Measurements from ENCODE around the gene INTS15. TPM values are rescaled to one million over a fixed set of nuclear protein-coding genes. Genes with fewer than 3 reads are reported as not detected.

Gene INTS15
- total and polyA plus RNA-seq, 2 donors from 2014 or later: 16.9 to 26.7 TPM

GRCh38 chr7:6650086-6650485 is 60.3 kb downstream of the INTS15 start:
- TF ChIP-seq, protein P1, sequence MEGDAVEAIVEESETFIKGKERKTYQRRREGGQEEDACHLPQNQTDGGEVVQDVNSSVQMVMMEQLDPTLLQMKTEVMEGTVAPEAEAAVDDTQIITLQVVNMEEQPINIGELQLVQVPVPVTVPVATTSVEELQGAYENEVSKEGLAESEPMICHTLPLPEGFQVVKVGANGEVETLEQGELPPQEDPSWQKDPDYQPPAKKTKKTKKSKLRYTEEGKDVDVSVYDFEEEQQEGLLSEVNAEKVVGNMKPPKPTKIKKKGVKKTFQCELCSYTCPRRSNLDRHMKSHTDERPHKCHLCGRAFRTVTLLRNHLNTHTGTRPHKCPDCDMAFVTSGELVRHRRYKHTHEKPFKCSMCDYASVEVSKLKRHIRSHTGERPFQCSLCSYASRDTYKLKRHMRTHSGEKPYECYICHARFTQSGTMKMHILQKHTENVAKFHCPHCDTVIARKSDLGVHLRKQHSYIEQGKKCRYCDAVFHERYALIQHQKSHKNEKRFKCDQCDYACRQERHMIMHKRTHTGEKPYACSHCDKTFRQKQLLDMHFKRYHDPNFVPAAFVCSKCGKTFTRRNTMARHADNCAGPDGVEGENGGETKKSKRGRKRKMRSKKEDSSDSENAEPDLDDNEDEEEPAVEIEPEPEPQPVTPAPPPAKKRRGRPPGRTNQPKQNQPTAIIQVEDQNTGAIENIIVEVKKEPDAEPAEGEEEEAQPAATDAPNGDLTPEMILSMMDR (IDR thresholded peaks at IDR 0.05; ENCODE audit: borderline replicate concordance, extremely low read depth, insufficient read depth): no peak
- intact Hi-C loops (cut with DNase I): no loop called here
- Histone ChIP-seq H3K4me1 (ENCODE audit: control insufficient read depth in 2 of 3, insufficient read depth in 2 of 3, low read depth in 1 of 3, low read length in 3 of 3) (no peaks in the 10 kb centered on the region), H3K27ac (ENCODE audit: low read depth in 2 of 2, low read length in 2 of 2) (no peak overlapping the region), H3K36me3 (ENCODE audit: control insufficient read depth in 2 of 3, insufficient read depth in 3 of 3, low read length in 3 of 3) (peaks cover 0 to 6% (median 2%) of the 10 kb centered on the region in 3 donors), H3K4me3 (ENCODE audit: low read length in 3 of 3) (no peak overlapping the region), H3K27me3 (ENCODE audit: control insufficient read depth, insufficient read depth, low read length) (no peaks in the 10 kb centered on the region), H3K9ac (ENCODE audit: low read length in 3 of 3) (no peak overlapping the region), H3K9me3 (ENCODE audit: control insufficient read depth in 2 of 3, insufficient read depth in 1 of 3, low read length in 3 of 3) (no peaks in the 10 kb centered on the region)
- DNase-seq (peak in 1 of 5 donors; percentile 29), FAIRE-seq (no peak)

- DNase-seq: peak in 2 of 5 donors; percentile 24 to 62
- TF ChIP-seq, protein P1 (IDR thresholded peaks at IDR 0.05; ENCODE audit: borderline replicate concordance, extremely low read depth, insufficient read depth): no peak
- intact Hi-C loops (cut with DNase I): no loop called here
- Histone ChIP-seq H3K36me3 (ENCODE audit: control insufficient read depth in 2 of 3, insufficient read depth in 3 of 3, low read length in 3 of 3) (peaks cover 0 to 6% (median 2%) of the 10 kb centered on the region in 3 donors), H3K4me3 (ENCODE audit: low read length in 3 of 3) (no peak overlapping the region), H3K4me1 (ENCODE audit: control insufficient read depth in 2 of 3, insufficient read depth in 2 of 3, low read depth in 1 of 3, low read length in 3 of 3) (no peaks in the 10 kb centered on the region), H3K9ac (ENCODE audit: low read length in 3 of 3) (no peak overlapping the region), H3K9me3 (ENCODE audit: control insufficient read depth in 2 of 3, insufficient read depth in 1 of 3, low read length in 3 of 3) (no peaks in the 10 kb centered on the region), H3K27me3 (ENCODE audit: control insufficient read depth, insufficient read depth, low read length) (no peaks in the 10 kb centered on the region), H3K27ac (ENCODE audit: low read depth in 2 of 2, low read length in 2 of 2) (no peak overlapping the region)
- FAIRE-seq: no peak
These were observed 60.7 kb downstream of the INTS15 start for GRCh38 chr7:6650521-6651011.

DNA sequence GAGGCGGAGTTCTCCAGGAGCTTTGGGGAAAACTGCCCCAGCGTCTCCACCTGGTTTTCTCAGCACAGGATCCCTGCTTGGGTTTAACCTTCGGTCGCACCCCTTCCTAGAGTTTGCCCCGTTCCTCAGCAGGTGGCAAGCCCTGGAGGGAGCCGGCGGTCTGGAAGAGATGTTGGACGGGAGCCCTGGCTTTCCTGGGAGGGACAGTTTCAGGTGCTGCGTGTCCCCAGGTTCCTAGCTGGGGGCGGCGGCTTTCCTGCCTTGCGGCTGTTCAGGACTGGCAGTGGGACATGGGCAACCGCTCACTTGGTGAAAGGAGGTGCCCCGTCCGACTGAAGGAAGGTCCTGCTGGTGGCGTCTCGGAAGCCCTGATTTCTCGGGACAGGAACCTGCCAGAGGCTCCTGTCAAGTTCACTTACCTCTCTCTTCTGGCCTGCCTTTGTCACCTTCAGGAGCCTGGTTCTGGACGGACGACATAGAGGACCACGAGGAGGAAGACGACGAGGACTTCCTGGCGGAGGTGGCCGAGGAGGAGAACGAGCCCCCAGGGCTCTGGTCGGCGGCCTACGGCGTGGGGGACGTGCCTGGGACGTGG is 62.1 kb downstream of the INTS15 start:
- H3K4me1 ChIP-seq (ENCODE audit: control insufficient read depth in 2 of 3, insufficient read depth in 2 of 3, low read depth in 1 of 3, low read length in 3 of 3): no peaks in the 10 kb centered on the region
- H3K9me3 ChIP-seq (ENCODE audit: control insufficient read depth in 2 of 3, insufficient read depth in 1 of 3, low read length in 3 of 3): no peaks in the 10 kb centered on the region
- no peak overlapping the region for H3K27ac ChIP-seq (ENCODE audit: low read depth in 2 of 2, low read length in 2 of 2)
- intact Hi-C loops (cut with DNase I): no loop called here
- no peak overlapping the region for H3K9ac ChIP-seq (ENCODE audit: low read length in 3 of 3)
- H3K27me3 ChIP-seq (ENCODE audit: control insufficient read depth, insufficient read depth, low read length): no peaks in the 10 kb centered on the region
- TF ChIP-seq, protein P1 (IDR thresholded peaks at IDR 0.05; ENCODE audit: borderline replicate concordance, extremely low read depth, insufficient read depth): no peak
- FAIRE-seq (no peak), DNase-seq (no peak)
- peaks cover 0 to 6% (median 2%) of the 10 kb centered on the region in 3 donors for H3K36me3 ChIP-seq (ENCODE audit: control insufficient read depth in 2 of 3, insufficient read depth in 3 of 3, low read length in 3 of 3)
- H3K4me3 ChIP-seq (ENCODE audit: low read length in 3 of 3): no peak overlapping the region
